Left hindlimb (tissue), 1 donor: ENCODE results near the gene PRR5L.

ENCODE experiments used
- DNase-seq: peaks from one replicate; pipeline ENCODE4 v3.0.0-alpha.2; 2018

The PRR5L gene

DNA sequence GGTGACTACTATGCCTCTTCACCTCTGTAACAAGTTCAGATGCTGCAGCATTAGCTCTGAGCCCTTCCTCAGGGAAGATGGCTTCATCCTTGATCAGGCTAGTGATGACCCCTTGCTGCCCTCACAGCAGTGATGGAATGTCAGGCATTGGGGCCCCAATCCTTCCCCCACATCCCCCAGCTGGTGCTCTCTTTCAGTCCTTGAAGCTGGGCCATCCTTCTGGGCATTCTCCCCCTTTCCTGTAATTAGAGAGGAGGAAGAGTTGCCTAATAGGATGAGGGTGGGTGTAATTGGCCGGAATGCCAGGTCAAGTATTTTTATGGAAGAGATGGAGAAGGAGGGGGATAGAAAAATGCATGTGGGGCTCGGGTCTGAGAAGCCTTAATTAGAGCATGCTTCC is 151.4 kb downstream of the PRR5L start:
- no peak for DNase-seq

DNA sequence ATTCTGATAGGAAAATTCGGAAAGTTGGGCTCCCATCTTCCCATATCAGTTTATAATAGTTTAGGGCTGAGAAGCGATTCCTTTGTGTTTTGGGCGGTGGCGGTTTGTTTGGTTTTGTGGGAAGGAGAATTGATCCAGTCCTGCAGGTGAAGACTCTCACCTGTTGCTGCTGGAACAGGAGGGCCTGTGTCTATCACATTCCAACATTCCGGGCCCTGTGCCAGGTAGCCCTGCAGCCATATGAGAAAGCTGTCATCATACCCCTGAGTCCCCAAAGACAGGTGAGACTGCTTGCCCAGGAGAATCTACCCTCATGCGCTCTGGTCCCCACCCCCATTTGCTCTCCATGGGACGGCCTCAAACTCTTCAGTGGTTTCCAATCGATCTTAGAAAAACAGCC is 151.9 kb downstream of the PRR5L start:
- no peak for DNase-seq

DNA sequence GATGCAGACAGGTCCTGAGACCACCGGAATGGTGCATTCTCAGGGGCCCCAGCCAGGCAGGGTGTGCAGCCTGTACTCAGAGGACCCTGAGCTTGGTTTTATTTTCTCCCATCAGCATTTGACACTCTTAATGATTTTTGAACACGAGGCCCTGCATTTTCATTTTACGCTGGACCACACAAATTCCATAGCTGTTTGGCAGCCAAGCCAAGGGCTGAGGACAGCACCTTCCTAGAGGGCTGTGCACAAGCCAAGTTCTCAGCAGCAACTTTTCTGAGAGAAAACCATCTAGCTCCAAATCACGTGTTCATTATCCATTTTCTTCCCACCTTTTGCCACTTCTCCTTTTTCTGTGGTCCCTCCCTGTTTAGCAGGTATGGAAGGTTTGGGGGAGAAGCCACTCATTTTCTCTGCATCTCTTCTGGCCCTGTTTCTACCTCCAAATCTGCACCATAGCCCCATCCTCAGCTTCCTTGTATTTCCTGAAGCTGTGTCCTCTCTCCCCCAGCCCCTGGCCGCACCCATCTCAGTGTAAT is 153.5 kb downstream of the PRR5L start:
- no peak for DNase-seq

DNA sequence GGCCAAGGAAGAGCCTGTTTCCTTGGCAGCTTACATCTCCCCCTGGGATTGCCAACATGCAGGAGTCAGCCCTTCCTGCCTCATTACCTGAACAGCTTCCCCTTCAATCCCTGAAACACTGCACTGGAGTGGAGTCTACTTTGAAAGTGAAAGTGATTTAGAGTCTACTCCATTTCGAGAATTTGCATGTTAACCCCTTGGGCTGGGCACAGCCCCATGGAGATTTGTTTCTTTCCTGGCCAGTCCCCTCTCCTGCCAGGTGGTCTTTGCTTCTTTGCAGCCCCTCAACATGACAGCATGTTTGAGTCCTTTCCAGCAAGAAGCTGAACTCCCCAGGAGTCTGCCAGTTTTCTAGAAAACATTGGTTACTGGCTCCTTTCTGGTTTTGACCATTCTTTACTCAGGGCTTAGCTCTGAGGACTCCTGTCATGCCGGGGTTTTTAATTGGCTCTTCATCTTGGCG is 154.1 kb downstream of the PRR5L start:
- no peak for DNase-seq

DNA sequence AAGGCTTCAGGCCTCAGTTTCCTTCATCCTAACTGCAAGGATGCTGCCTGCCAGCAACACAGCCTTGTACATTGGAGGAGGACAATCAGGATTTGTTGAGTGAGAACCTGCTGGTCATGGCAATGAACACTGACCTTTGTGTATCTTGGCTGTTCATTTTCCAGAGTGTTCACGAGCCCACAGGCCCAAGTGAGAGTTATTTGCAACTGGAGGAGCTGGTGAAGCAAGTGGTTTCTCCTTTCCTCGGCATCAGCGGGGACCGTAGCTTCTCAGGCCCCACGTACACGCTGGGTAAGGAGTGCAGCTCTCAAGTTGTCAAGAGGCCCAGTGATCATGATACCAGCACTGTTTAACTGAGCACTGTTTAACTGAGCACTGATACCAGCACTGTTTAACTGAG is 155.0 kb downstream of the PRR5L start:
- no peak for DNase-seq

DNA sequence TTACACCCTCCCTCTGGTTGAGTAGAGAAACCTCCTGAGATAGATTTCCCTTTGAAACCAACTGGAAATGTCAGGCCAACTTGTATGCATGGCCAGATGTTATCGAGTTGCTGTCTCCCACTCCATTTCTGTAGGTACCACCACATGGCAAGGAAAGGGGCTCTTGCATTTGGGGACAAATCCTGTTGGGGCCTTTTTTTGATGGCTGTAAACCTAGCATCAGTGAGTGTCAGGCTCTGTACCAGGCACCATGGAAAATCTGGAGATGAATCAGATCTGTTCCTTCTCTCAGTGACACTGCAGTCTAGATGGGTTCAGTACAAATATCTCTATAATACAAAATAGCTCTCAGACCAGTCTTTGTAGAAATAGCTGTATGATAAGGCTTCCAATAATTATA is 155.6 kb downstream of the PRR5L start:
- no peak for DNase-seq

DNA sequence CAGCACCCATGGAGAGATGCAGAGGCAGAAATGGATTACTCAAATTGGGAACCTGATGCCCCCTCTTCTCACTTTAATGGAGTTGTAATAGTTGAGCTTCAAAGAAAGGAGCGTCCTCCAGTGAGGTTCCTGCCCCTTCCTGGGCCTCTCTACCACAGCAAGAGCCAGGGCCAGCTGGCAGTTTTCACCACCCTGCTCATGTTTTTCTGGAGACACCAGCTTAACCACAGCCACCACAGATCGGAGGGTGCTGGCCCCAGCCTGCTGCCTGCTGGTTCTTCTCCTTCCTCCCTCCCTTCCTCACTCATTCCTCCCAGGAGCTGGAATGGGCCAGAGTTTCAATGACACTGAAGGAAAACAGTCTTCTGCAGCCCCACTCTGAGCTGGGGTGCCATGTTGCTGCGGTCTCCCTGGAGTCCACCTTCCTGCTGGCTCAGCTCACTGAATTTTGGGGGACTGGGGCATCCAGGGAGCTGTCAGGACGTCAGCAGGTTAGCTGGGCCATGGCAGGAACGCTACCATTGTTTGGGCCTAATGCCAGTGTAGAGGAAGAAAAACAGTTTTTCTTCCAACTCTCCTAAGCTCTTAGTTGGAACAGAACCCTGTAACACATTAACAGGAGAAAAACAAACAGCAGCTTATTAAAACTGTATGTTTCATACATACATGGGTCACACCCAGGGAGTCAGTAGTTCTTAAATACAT is 156.3 kb downstream of the PRR5L start:
- peak; percentile 77 for DNase-seq

DNA sequence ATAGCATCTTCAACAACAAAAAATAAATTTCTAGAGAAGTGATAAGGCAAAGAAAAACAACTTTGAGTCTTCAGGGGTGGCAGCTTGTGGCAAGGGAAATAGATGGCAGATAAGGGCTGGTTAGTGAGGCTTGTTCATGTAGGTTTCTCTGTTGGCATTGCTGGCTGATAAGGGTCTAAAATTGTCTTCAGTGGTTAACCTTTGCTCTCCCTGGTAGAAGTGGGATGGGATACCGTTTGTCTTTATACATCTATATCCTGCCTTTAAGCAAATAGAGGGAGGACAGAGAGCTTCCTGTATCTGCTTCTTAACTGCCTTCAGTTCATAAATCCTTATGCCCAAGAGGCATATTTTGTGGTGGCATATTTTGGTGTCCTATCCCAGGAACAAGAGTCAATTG is 156.9 kb downstream of the PRR5L start:
- DNase-seq, result no peak

DNA sequence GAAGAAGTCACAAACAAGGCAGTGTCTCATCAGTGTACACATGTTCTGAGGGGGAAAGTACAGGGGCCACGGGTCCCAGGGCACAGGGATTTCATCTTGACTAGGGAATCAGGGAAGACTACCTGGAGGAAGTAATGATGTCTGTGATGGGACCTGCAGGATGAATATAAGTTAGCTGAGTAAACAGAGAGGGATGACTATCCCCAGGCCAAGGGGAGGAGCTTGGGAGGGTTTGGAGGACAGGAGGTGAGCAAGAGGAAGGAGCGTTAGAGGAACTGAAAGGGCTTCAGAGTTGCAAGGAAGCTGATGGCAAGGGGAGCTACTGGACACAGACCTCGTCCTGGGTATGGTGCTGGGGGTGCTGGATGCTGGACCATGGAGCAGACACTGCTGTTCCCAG is 157.6 kb downstream of the PRR5L start:
- no peak for DNase-seq

DNA sequence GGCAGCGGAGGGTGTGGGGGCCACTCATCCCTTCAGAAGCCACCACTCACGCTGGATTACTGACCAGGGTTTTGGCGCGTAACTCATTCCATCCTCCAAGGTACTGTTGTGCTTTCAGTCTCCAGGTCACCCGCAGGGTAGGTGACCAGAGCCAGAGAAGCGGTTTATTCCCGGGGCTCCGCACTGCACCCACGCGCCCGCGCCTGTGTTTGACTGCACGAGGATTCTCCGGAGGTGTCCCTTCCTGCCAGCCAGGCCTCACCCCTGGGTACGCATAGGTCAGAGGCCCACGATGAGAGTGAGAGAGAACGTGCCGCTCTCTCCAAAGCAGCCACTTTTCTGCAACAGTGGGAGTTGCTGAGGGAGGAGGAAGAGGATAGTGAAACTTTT is 158.5 kb downstream of the PRR5L start:
- no peak for DNase-seq

DNA sequence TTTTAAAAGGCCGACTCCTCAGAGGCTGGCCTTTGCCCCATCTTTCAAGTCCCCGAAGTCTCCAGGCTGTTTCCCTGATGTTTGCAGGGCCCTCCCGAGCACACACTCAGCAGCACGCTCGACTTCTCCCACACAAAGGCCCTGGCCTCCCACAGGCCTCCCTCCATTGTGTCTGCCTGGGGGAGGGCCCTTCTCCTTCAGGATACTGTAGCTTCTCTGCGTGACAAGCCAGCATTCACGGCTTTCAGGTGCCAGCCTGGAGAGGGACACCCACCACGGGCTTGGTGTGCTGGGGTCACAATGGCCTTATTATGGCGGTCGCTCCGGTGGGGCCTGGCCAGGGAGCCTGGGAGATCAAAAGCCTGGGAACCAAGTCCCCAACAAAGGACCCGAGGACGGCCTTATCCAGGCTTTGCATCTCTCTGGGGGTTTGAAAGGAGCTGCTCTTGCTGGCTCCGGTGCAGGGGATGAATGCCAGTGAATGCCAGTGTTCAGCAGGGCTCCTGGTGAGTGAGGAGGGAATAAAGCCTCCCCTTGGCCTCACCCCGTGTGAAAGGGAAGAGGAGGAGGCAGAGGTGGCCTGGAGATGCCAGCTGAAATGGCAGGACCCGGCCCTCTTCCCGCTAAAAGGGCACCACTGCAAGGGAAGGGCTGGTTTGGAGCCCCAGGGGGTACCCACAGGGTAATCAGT is 159.0 kb downstream of the PRR5L start:
- DNase-seq, result peak; percentile 59

DNA sequence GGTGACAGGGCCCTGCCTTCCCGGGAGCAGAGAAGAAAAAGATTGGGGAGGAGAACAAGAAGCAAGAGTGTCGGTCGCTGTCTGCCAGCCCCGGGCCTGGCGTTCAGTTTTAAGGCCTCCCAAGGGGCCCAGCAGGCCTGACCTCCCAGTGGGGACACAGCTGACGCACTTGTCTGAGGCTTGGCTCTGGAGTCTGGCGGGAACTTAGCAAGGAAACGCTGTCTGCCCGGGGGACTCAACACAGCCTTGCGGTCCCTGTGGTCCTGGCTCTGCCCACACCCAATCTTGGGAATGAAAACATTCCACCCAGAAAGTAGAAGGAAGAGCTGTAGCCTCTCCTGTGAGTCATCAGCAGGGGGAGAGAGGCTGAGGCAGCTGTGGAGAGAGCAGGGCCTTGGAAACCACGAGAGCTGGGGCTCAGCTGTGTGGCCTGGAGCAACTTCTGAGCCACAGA is 159.6 kb downstream of the PRR5L start:
- DNase-seq, result peak; percentile 88

DNA sequence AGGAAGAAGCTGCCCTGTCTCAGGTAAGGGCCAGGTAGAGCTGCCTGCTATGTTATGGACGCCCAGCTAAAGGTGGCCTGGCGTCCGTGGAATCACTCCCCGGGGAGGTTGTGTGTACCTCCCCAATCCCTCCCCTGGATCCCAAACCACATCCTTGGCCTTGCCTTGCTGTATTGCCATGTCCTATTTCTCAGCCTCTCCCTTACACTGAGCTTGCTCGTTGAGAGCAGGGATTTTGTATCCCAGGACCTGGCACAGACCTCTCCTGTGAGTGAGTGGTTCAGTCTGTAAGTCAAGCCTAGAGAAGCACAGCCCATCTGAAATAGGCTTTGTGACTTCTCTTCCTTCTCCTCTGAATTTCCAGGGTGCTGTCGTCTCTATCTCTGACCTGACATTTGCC is 160.1 kb downstream of the PRR5L start:
- DNase-seq, result no peak

DNA sequence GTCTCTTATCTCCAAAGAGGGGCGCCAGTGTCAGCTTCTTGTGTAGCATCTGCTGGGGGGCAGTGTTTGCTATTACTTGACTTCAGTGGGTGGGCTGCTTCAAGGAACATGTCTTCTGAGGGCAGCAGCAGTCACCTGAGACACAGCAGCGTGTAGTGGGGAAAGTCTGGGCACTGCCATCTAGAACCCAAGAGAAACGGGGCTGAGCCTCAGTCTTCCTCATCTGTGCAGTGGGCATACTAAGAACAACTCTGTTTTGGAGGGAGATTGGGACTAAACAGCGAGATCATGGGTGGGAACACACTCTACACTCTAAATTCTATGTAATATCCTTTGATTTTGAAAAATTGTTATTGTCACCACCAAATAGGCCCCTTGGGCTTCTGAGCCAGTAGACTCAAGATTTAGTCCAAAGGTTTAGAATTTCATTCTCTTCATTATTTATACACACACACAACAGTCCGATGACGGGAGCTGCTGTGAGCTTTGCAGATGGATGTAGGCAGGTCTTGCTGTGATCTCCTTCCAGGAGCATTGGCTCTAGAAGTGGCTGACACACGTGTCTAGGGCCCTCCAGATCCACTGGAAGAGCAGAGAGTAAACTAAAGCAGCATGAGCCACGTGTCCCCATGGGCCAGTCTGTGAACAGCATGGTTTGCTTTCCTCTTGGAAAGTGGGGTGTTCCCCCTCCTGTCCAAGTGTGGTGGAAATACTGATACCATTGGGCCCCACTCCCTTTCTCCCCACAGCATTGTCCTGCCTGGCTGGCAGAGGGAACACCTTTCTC is 162.2 kb downstream of the PRR5L start:
- no peak for DNase-seq

DNA sequence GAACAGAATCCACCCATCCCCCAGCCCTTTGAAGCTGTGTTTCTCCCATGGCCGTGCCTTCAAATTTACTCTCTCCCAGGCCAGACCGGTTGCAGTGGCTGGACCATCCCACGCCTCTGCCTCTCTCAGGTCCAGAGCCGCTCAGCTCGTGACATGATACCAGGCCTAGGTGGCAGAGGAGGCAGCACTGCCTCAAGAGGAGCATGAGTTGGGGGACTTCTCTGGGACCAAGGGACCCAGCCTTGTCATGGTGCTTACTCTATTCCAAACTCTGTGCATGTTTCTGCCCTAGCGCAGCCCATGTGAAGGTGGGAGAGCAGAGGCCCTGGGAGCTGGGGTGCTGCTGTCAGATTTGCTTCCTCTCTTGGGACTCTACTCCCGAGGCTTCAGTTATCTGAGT is 163.0 kb downstream of the PRR5L start:
- DNase-seq, result no peak

DNA sequence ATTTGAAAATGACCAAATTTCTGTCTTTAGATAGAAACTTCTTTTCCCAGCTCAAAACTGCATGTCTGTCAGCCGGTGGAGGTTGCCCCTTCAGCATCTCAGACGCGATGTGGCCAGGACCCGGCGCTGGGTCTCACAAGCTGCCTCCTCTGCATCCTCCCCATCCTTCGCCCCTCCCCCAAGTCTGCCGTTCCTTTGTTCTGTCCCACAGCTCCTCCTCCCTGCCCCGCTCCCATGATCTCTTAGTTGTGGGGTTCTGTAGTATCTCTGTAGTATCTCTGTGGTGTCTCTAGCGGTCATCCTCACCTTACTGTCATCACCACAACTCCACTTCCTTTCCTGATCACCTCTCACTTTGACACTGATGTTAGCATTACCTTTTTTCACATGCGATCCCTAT is 164.1 kb downstream of the PRR5L start:
- no peak for DNase-seq

DNA sequence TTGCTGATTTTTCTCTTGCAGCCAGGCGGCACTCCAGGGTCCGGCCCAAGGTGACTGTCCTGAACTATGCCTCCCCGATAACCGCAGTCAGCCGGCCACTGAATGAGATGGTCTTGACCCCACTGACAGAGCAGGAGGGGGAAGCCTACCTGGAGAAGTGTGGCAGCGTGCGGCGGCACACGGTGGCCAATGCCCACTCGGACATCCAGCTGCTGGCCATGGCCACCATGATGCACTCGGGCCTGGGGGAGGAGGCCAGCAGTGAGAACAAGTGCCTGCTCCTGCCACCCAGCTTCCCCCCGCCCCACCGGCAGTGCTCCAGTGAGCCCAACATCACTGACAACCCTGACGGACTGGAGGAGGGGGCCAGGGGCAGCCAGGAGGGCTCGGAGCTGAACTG is 166.2 kb downstream of the PRR5L start:
- no peak for DNase-seq

DNA sequence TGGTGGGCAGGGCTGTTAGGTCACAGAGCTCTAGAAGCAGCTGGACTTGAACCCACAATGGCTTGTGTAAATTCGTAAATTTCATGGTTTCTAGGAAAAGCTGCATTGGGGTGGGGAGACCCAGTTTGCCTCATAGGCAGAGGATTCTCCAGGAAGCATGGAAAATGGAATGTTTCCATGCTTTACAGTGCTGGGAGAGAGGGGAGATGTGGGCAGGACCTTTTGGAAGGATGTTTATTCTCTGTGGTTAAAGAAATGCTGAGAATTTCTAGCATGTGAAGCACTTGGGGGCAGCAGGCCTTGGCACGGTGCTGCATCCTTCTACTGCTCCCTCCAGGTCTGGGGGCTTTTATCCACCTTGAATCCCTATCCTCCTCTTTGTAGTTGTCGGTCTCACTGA is 167.7 kb downstream of the PRR5L start:
- no peak for DNase-seq

DNA sequence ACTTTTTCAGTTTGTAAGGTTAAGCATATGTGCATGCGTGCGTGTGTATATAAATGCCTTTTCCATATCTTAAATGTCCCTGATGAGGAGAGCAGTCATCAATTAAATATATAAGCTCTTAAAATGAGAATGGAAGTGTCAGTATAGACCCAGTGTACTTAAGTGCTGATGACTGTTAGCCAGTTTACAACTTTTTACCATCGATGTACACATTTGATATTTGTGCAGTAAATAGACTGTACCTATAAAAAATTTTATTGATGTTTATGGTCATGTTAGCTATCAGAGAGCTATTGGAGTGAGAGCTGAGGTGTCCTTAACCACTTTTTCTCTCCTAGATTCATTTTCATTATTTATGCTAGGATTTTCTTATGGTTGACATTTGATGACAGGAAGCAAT is 168.6 kb downstream of the PRR5L start:
- DNase-seq, result no peak

DNA sequence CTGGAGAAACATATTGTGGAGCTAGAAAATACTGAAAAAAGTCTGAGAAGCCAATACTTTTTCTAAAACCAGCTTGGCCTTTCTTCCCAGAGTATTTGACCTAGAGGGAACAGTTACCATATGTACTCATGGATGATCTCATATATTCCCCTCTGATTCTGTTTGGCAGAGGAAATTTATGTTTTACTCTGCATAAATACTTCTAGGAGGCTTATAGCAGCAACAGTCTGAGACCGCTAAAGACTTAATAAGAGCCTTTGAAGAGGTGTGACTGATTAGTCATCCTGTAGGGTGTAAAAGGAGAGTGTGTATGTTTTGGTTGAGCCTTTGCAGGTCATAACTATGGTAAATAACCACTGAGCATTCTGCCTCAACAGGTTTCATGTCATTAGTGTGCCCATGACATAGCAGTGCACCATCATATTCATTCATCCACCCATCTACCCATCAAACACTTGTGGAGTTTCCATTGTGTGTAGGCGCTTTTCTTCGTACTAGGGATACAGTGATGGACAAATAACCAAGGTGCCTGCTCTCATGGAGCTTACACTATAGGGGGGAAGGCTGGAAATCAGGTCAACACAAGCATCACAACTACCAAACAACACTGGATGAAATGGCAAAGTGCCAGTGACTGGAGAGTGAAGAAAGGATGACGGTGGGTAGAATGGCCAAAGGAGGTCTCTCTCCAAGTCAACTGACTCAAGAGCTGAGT is 169.5 kb downstream of the PRR5L start:
- no peak for DNase-seq

DNA sequence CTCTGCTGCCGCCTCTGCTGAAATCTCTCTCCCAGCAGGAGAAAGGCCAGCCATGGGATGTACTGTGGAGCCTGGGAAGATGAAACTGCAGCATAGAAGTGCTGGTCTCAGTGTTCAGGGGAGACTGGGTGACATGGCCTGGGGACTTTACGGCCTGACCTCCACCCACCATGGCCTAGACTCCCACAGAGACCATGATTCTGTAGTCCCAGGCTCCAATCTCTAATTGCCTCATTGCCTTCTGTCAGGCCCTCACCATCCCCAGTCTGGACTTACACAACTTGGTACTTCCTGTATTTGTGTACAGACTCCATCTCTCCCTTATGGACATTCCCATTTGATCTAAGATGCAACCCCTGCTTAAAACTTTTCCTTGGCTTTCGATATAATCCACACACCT is 170.9 kb downstream of the PRR5L start:
- no peak for DNase-seq

DNA sequence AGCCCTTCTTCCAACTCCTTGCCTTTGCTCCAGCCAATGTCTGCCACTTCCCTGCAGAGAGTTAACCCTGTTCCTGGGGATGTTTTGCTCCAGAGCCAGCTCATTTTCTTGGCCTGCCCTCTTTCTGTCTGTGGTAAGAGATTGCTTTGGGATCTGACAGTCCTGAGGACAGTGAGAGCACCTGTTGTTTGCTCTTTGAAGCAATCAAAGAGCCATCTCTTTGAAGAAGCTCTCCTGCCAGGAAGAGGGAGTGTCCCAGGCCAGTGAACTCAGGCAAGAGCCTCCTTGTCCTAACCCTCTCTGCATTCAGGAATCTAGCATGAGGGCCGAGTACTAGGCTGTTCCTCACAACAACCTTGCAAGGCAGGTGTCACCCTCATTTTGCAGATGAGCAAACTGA is 171.8 kb downstream of the PRR5L start:
- DNase-seq, result no peak

DNA sequence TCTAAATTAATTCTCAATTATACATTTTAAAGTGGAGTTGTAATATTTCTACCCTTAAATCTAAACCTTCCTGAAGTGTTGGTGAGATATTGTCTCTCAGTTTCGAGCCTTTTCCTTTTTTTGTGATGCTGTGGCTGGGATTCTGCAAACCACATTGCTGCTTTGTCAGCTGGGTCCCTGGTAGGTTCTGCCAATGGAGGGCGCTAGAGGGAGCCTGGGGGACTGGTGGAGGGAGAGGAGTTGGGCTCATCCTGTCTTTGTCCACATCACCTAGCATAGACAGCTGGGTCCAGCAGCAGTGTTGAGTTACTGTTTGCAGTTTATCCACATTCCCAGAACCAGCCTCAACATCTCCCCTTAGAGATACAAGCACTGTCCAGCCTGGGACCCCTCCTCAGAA is 173.0 kb downstream of the PRR5L start:
- DNase-seq, result no peak
